DMS53 treated with DMSO at 0.1 percent for 48 hours (cell line): ENCODE data around the gene RCBTB2.

ENCODE experiments used
- DNase-seq: peaks from one replicate; lab custom pipeline; 2025; ENCODE audit not compliant: unreplicated experiment; lab: John Stamatoyannopoulos, UW

RCBTB2 gene

DNA sequence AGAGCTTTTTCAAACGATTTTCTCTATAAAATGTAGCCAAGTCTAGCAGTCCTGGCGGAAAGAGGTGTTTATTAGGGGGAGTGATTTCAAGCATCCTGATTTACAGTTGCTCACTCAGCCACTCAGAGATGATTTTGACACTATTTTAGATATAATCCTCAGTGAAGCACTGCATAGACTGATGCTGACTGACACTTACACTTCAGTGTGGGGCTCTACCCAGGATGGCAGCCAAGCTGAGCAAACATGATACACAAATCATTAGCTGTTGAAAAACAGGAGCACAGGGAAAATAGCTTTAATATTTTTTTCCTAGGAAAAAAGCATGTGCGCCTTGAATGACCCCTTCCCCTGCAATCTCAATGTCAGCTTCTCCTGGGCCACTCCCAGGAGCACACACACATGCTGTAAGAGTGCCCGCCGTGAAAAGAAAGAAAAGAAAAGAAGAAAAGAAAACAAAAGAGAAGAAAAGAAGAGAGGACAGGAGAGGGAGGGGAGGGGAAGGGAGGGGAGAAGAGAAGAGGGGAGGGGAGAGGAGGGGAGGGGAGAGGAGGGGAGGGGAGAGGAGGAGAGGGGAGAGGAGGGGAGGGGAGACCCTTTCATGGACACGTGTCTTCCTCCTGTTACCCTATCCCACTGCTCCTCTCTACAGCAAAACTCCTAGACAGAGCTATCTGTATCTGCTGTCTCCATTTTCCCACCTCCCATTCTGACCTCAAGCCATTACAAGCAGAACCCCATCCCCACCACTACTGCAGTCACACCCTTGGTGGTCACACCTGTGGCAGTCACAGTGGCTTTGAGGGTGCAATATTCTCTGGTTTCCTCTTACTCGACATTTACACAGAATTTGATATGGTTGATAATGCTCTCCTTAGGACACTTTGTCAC, 36.4 kb downstream of the RCBTB2 start:
- no peak for DNase-seq

DNA sequence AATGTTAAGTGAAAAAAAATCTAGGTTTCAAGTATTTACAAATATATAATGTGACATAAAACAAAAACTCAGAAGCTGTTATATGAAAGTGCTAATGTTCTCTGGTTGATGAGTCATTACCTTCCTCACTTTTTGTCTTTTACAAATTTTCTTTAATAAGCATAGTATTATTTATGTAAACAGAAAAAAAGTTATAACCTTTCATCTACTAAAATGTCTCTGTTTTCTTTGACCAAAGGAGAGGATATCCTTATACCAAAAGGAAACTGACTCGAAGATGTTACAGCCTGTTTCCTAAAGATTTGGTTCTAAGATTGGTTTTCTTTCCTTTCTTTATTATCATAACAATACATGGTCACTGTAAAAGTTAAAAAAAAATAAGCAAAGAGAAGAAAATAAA, 38.0 kb downstream of the RCBTB2 start:
- no peak for DNase-seq

DNA sequence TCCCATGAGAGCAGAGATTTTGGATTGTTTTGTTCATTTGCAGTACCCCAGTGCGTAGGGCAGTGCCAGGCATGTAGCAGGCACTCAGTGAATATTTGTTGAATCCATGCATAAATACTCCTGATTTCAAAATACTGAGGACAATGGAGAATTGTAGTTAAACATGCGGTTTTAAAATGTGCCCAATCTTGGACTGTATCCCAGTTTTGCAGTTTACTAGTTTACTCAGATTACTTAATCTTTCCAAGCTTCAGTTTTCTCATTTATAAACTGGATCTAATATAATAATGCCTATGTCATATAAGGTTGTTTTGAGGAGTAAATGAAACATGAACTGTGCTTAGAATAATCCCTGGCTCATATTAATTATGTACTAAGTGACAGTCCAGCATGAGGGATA, 39.0 kb downstream of the RCBTB2 start:
- no peak for DNase-seq

DNA sequence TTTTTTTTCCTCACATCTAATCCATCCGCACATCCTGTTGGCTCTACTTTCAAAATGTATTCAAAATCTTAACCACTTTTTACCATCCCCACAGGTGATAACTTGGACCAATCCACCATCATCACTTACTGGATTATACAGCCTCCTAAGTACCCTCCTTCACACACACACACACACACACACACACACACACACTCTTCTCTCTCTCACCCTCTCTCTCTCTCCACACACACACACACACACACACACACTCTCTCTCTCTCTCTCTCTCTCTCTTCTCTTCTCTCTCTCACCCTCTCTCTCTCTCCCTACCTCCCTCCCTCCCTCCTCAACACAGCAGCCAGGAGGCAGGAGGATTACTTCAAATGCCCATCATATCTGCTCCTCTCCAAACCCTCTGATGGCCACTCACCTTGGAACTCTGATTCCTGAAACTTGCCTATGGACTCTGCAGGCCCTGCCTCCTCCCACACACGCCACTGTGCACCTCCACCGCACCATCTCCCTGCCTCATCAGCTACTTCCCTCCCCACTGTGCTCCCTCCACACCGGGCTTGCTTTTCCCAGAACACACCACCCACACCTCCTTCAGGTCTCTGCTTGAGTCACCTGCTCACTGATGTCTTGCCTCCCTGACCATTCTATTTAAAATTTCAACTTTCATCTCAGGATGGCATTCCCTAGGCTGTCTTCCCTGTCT, 39.7 kb downstream of the RCBTB2 start:
- no peak for DNase-seq

DNA sequence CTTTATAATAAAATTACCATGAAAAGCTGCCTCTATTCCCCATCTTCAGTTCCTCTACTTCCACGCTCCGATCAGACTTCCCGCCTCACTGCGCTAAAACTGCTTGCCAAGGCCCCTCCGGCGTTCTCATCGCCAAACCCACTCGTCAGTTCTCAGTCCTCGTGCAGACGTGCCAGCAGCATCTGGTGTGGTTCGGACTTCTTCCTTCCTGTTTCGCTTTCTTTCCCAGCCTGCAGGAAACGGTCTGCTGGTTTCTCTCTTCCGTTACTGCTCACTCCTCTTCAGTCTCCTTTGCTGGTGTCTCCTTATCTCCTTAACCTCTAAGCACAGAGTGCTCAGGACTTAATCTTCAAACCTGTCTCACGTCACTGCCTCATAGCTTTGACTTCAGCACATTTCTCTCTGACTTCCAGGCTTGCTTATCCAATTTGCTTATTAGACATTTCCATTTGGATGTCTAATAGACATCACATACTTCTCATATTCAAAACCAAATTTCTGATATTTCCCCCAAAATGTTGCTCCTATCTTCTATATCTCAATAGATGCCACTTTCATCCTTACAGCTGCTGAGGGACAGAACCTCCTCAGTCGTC, 40.3 kb downstream of the RCBTB2 start:
- DNase-seq = no peak

DNA sequence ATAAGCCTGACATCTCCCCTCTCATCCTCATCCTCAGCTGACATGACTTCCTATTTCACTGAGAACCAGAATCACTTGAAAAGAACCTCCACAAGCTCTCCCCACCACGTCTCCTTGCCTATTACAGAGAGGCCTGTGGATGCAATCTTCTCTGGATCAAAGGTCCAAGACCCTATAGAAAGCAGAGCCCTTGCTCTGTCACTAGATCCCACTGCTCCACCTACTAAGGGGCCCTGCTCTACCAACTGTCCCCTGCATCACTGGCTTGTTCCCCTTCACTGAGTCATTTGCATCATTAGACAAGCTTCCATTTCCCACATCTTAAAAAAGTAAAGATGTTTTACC, 40.8 kb downstream of the RCBTB2 start:
- DNase-seq = no peak

DNA sequence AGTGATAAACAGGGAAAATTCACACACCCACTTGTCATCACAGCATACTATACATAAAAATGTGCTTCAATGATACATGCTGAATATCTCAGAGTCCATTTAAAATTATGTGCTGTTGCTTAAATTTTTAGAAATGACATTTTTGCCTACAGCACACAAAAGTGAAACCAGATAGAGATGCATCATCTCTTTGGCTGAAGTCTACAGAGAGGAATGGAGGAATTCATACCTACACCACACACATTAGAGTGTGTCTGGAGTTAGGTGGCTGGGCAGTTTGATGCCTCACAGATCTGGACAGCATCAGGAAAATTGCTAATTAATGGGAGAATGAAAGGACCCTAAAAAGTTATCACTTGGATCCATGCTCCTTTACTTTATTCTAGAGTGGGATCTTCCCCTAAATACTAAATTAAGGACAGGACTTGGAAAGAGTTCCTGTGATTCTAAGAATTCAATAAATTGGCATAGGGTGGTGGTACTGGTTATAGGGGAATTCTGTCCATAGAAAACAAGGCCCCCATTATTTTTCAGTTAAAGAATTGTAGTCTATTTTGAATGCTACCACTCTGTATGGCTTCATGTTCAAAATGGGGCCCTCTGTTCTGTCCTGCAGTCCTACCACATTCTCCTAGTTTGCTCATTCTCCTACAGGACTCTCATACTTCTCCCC, 41.3 kb downstream of the RCBTB2 start:
- DNase-seq = no peak

DNA sequence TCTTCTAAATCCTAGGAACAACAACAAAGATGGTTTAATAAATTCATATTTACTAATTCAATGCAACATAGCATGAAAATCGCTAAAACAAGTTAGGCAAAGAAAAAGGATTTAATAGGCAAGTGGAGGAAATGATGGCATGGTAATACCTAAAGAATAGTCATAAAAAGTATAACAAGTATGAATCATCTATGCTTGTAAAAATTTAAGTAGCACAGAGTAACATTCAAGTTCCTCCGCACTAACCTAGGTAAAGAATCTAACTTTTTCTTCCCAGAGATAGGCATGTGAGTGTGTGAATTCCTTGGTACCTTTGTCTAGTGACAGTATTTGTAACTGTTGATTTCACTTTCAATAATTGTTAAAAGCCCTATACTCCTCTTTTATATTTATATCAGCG, 42.6 kb downstream of the RCBTB2 start:
- DNase-seq = no peak

DNA sequence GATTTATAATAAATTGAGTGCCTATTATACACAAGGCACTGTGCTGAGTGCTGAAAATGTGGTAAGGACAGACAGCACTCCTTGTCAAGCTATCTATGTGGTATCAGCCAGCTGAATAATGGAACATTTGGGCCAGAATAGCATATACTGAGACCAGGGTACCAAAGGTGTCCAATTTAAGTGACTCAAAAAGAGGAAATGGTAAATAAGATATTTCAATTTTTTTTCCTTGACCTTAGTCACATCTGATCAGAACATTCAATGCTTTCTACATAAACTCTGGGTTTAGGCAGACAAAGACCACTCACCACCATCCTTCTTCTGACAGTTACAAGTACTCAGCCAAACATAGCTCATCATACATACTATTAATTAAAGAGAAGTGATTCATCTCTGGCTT, 43.2 kb downstream of the RCBTB2 start:
- DNase-seq = no peak

DNA sequence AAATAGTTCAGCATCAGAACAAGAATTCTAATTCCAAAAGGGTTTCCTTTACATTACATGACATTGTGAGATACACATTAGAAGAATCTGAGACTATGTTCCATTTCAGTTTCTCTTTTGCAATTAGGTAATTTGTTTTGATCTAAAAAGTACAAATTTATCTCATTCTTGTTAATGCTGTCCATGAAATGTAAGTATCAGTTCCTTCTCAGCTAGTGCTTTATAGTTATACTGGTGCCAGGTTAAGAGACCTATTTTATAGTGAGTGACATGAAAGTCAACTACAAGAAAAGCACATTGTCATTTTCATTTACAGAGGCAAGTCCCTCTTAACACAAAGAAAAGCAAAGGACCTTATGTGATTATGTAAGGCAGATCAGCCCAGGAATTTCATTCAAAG, 43.9 kb downstream of the RCBTB2 start:
- DNase-seq = no peak

DNA sequence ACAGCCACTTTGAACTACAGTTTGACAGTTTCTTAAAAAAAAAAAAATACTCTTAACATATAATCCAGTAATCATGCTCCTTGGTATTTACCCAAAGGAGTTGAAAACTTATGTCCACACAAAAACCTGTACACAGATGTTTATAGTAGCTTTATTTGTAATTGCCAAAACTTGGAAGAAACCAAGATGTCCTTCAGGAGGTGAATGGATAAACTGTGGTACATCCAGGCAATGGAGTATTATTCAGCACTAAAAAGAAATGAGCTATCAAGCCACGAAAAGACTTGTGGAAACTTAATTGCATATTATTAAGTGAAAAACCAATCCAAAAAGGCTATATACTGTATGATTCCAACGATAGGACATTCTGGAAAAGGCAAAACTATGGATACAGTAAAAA, 44.9 kb downstream of the RCBTB2 start:
- DNase-seq = no peak

DNA sequence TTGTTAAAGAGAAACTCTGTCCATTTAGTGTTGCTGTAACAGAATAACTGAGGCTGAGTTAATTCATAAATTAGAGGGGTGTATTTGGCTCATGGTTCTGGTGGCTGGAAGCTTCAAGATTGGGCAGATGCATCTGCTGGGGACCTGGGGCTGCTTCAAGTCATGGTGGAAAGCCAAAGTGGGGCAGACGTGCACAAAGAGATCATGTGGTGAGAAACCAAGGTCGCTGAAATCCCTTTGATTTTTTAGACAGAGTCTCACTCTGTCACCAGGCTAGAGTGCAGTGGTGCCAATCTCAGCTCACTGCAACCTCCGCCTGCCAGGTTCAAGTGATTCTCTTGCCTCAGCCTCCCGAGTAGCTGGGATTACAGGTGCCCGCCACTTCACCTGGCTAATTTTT, 46.0 kb downstream of the RCBTB2 start:
- DNase-seq = no peak

DNA sequence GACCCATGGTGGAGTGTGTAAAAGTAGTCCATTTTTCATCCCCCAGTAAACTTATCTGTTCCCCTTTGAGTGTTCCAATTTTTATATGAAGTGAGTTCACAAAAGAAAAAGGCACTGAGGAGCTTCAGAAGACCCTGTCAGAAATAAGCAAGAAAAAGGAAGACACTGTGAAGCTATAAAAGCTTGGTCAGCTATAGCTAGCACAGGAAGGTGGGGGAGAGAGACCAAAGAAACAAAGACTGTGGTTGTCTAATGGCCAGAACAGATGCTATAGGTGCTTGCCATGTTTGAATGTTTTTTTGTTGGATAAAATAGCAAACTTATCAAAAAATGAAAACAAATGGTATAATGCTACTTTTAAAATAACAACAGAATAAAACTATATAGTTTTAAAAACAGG, 46.5 kb downstream of the RCBTB2 start:
- no peak for DNase-seq

DNA sequence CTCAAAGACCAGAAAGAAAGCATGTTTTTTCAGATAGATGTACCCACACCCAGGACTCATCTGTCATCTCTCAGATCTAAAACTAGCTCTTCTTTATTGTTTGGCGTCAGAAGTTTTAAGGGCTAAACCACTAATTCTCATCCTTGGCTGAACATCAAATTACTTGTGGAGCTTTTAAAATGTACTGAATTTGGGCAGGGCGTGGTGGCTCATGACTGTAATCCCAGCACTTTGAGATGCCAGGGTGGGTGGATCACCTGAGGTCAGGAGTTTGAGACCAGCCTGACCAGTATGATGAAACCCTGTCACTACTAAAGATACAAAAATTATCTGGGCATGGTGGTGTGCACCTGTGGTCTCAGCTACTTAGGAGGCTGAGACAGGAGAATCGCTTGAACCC, 47.4 kb downstream of the RCBTB2 start:
- DNase-seq = no peak

DNA sequence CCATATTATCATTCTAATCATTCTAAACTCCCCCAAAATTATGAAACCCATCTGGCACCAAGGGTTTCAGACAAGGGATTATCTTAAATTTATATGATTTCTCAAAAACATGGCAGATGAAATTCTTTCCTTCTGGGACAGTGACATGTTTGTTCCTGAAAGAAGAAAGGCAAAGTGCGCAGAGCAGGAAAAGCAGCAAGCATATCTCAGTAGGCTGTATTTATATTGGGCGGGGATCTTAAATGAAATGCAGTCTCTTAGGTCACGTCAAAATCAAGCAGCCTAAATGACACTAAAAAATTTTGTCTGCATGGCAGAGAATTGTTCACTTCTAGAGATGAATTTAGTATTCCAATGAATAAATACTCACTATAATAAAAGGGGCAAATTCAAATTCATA, 49.3 kb downstream of the RCBTB2 start:
- no peak for DNase-seq

DNA sequence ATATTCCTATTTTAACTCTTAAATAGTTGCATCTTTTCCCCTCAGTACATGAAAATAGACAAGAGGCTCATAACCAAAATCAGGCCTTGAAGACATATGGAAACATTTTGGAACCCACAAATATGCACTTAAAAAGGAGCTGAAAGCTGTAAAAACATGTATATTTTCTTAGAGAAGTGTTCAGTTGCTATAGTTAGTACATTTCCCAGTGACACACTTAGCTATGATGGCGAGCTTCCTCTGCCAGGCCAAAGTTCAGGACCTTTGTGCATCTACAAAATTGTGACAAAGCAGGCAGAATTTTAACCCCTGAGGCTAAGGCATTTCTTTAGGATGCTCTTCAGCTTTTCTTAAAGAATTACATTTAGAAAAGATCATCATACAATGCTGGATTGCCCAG, 54.5 kb downstream of the RCBTB2 start:
- DNase-seq = no peak

DNA sequence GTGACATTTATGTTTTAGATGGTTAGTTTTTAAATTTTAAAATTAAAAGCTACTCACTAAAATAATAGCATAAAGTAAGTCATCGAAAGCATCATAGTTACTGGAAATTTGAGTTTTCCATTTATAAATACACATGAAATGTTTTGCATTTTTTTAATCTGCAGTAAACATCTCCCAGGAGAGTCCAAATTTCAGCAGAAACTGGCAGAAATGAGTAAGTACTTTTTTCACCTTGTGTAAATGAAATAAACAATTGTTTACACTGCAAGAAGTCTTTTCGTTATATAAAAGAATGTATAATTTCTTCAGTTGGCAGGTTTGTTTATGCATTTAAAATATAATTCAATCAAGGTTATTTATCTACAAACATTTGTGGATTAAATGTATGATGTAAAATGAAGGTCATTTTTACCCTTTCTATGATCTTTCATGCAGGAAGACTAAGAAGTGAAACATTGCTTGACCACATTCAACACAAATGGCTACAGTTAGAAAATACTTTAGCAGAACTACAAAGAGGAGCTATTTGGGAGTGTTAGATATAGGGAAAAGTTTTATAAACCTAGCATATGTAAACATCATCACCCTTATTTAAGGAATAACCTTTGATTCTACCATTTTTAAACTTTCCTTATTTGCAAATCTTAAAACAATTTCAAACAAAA, 55.6 kb downstream of the RCBTB2 start:
- DNase-seq = no peak

DNA sequence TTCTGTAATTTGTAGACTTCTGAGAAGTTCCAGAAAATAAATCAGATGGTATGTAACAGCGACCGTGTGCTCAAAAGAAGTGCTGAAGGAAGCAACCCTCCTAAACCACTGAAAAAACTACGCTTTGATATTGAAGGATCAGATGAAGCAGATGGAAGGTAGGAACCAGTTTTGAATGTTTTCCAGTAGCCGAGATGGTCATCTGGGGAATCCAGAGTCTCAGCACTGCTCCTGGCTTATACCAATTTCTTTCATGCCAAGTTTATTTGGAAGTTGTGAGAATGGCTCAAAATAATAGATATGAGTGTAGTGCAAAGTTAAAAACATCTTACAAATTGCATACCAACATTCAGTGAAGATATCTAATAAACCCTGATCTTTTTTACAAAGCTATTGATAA, 56.2 kb downstream of the RCBTB2 start:
- DNase-seq = no peak

DNA sequence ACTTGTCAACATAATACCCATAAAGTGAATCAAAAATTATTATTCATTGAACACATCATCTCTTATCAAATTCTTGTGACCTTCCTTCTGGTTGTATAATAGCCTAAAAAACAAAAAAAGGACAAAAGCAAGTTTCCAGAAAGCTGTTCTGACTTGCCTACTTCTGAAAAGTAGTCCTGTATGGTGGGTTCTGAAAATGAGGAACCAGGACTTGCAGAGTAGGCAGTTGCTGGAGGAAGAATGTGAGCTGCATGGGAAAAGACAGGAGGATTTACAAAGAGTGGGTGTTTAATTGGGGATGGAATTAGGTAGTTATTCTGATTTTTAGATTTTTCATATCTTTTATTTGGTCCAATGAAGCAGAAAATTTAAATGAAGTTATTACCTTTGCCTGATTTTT, 56.7 kb downstream of the RCBTB2 start:
- DNase-seq = no peak

DNA sequence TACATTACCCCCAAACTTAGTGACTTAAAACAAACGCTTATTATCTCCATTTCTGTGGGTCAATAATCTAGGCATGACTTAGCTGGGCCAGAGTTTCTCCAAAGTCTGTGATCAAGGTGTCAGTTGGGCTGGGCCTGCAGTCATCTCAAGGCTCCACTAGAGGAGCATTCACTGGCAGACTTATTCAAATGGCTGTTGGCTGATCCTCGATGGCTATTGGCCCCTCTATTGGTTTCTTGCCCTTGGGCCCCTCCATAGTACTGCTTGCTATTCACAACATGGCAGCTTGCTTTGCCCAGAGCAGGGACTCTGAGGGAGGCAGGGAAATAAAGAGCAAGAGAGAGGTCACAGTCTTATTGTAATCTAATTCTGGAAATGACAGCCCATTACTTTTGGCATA, 57.6 kb downstream of the RCBTB2 start:
- no peak for DNase-seq

DNA sequence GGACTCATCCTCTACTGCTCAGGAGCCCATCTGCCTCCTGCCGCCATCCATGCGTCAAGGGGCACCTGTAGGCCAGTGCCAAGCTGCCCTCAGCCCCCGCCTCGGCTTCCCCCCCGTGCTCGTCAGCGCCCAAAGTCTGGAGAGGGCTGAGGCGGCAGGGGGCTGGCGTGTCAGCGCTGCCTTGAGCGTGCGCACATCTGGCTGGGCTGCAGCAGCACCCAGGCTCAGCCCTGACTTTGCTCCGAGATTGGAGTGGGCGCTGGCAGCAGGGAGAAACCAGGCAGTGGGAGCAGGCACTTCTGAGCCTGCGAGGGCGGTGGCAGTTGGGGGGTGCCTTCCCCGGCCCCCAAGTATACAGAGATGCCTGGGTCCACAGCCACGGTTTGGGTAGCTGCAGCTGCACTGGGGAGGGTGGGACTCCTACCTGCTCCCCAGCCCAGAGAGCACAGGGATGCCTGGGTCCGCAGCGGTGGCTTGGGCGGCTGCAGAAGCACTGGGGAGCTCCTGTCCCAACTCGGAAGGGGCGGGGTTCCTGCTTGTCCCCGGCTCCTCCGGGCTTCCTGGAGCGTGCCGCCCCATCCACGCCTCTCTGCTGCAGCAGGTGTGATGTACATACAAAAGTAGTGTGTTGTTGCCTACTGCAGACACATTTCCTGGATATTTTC, 75.2 kb downstream of the RCBTB2 start:
- DNase-seq = no peak
